Activated naive CD4-positive, alpha-beta T cell treated with anti-CD3 and anti-CD28 coated beads for 36 hours (primary cell): ENCODE results near the gene COQ5. TPM values are rescaled to one million over a fixed set of nuclear protein-coding genes. Genes with fewer than 3 reads are reported as not detected.
A peak's percentile ranks its signal among the peaks of the same experiment; 100 is the strongest.
"Not testable (repeated sequence)": the region's sequence is repeated elsewhere in the genome, so short reads cannot be mapped to it uniquely, and the experiment has no call there.

ENCODE experiments used
- CTCF ChIA-PET: fragments of 350-600 bp; sonication (Branson Sonifier 250); formaldehyde crosslinking; loops from one replicate; lab custom pipeline; 2021; ENCODE audit warnings: antibody characterized with exemption; lab: Charles Lee
- DNase-seq: peaks from one replicate; pipeline ENCODE4 v3.0.0-alpha.2; 2020
- H3K27ac Mint-ChIP-seq: one replicate; pipeline ENCODE4 v1.8.0; 2021; ENCODE audit warnings: mild to moderate bottlenecking, mixed read lengths
- H3K27me3 Mint-ChIP-seq: one replicate; pipeline ENCODE4 v1.8.0; 2021; ENCODE audit warnings: low read depth, mixed read lengths
- H3K36me3 Mint-ChIP-seq: one replicate; pipeline ENCODE4 v1.8.0; 2021; ENCODE audit warnings: low read depth, mixed read lengths
- H3K4me1 Mint-ChIP-seq: one replicate; pipeline ENCODE4 v1.8.0; 2021; ENCODE audit warnings: low read depth, mixed read lengths
- H3K4me3 Mint-ChIP-seq: one replicate; pipeline ENCODE4 v1.8.0; 2021; ENCODE audit warnings: mild to moderate bottlenecking, moderate library complexity, mixed read lengths
- H3K9me3 Mint-ChIP-seq: one replicate; pipeline ENCODE4 v1.8.0; 2021; ENCODE audit warnings: mixed read lengths
- intact Hi-C: fragments of 100-400 bp; cut with micrococcal nuclease; formaldehyde crosslinking; loops from one replicate; pipeline ENCODE4 v1.15.1; 2023
- total RNA-seq, 2 experiments: library from RNA; stranded (reverse); gene quantifications; one replicate each; pipeline ENCODE4 v1.2.3, GENCODE V29; 2021

Gene COQ5
- total RNA-seq, 2 experiments from 2014 or later: 29.5 TPM

DNA sequence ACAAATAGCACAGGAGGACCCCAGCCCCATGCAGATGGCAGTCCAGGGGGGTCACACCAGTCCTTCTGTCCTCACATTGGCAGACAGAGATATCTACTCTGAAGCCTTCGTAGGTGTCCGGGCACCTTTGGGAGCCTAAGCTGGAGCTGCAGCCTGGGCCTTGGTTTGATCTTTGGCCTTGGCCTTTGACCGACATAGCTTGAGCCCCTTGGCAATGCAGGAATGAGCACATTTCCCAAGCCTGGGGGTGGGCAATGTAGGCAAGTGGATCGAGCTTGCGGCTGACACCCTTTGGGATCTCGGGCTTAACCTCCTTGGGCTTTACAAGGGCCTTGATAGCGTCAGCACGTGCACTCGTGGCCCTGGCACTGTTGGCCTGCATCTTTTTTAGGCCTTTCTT lies 6.4 kb downstream of the COQ5 start:
- Mint-ChIP-seq H3K36me3 (peaks cover 4% of the 10 kb centered on the region), H3K9me3 (no peaks in the 10 kb centered on the region), H3K27ac (no peak overlapping the region), H3K4me3 (no peak overlapping the region), H3K4me1 (peaks cover 3% of the 10 kb centered on the region), H3K27me3 (no peaks in the 10 kb centered on the region)
- intact Hi-C loops: no loop called here
- no peak for DNase-seq
- CTCF ChIA-PET: interaction anchor here (0.7 kb wide), 2 partner anchors 34 to 918 kb away, joined by 3 to 4 read pairs; no protein-coding TSS in a partner anchor

DNA sequence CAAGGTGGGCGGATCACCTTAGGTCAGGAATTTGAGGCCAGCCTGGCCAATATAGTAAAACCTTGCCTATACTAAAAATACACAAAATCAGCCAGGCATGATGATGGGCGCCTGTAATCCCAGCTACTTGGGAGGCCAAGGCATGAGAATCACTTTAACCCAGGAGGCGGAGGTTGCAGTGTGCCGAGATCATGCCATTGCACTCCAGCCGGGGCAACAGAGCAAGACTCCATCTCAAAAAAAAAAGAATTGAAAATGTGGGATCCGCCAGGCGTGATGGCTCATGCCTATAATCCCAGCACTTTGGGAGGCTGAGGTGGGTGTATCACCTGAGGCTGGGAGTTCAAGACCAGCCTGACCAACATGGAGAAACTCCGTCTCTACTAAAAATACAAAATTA lies 9.6 kb downstream of the COQ5 start:
- H3K4me3 Mint-ChIP-seq, H3K27me3 Mint-ChIP-seq, DNase-seq, H3K27ac Mint-ChIP-seq, H3K9me3 Mint-ChIP-seq, H3K4me1 Mint-ChIP-seq, H3K36me3 Mint-ChIP-seq, intact Hi-C loops: not testable (repeated sequence)
- CTCF ChIA-PET: interaction anchor here (0.6 to 1.2 kb wide), 2 partner anchors 11 to 16 kb away, joined by 3 to 4 read pairs; no protein-coding TSS in a partner anchor

DNA sequence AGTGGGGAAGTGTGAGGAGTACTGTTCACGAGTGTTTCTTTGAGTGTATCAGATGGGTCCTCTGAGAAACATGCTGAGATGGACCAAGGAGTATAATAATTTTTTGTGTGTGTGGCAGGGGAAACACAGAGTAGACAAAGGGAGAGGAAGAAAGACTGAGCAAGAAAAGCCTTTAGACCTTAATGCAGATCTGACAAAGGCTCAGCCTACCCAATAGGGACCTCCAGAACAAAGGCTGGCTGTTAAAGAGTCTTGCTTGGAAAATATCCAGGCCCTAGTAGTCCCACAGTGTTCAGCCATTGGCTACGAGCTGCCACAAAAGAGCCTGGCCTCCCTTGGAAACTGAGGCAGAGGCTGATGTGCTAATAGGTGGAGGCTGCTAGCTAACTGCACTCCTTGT lies 13.5 kb downstream of the COQ5 start:
- no peak for DNase-seq
- Mint-ChIP-seq H3K27me3 (no peaks in the 10 kb centered on the region), H3K36me3 (peaks cover 11% of the 10 kb centered on the region), H3K27ac (no peak overlapping the region), H3K4me1 (no peaks in the 10 kb centered on the region), H3K4me3 (no peak overlapping the region), H3K9me3 (no peaks in the 10 kb centered on the region)
- intact Hi-C loops: no loop called here
- CTCF ChIA-PET: interaction anchor here (0.6 kb wide), 1 partner anchor 842 kb away, joined by 5 read pairs; no protein-coding TSS in a partner anchor

- H3K27me3 Mint-ChIP-seq: no peaks in the 10 kb centered on the region
- intact Hi-C loops: no loop called here
- CTCF ChIA-PET: no interaction called here
- no peak overlapping the region for H3K27ac Mint-ChIP-seq
- no peak for DNase-seq
- H3K4me1 Mint-ChIP-seq: no peaks in the 10 kb centered on the region
- peaks cover 15% of the 10 kb centered on the region for H3K36me3 Mint-ChIP-seq
- no peaks in the 10 kb centered on the region for H3K9me3 Mint-ChIP-seq
- H3K4me3 Mint-ChIP-seq: no peak overlapping the region
Measured at GRCh38 chr12:120514002-120514401, 15.0 kb downstream of the COQ5 start.

DNA sequence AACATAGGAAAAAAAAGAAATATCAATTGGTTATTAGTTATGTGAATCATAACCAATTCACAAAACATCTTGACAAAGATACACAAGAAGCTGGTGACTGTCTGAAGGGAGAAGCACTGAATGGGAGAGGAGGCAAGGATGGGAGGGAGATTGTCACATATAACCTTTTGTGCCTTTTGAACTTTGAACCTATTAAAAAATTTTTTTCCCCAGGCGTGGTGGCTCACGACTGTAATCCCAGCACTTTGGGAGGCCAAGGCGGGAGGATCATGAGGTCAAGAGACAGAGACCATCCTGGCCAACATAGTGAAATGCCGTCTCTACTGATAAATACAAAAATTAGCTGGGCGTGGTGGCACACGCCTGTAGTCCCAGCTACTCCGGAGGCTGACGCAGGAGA lies 20.4 kb downstream of the COQ5 start:
- Mint-ChIP-seq H3K9me3 (no peaks in the 10 kb centered on the region), H3K27ac (no peak overlapping the region), H3K4me3 (no peak overlapping the region), H3K4me1 (no peaks in the 10 kb centered on the region), H3K27me3 (no peaks in the 10 kb centered on the region), H3K36me3 (peaks cover 20% of the 10 kb centered on the region)
- CTCF ChIA-PET: interaction anchor here (0.7 to 1.1 kb wide), 3 partner anchors 11 to 64 kb away, joined by 3 to 4 read pairs (median 4); no protein-coding TSS in a partner anchor
- no peak for DNase-seq
- intact Hi-C loops: no loop called here

DNA sequence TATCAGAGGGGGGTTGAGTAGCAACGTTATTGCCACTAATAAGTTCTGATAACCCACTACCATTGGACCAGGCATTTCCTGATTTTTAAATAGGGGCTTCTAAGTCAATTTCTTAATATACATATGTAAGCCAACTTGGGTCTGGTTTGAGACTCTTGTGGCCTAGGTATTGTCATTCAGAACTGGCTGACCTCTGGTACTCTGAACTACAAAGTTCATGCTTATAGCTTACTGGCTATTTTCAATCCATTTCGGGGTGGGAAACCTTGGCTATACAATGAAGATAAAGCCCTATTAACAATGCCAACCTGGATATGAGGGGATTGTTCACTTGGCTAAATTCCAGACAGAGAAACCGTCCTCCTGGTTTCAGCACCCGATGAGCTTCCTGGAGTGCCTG lies 24.4 kb downstream of the COQ5 start:
- H3K9me3 Mint-ChIP-seq: no peaks in the 10 kb centered on the region
- no peak overlapping the region for H3K4me3 Mint-ChIP-seq
- DNase-seq: no peak
- H3K27me3 Mint-ChIP-seq: no peaks in the 10 kb centered on the region
- CTCF ChIA-PET: interaction anchor here (0.6 to 1.2 kb wide), 3 partner anchors 52 to 1017 kb away, joined by 3 to 4 read pairs (median 3); no protein-coding TSS in a partner anchor
- no peaks in the 10 kb centered on the region for H3K4me1 Mint-ChIP-seq
- peaks cover 20% of the 10 kb centered on the region for H3K36me3 Mint-ChIP-seq
- intact Hi-C loops: no loop called here
- H3K27ac Mint-ChIP-seq: no peak overlapping the region

DNA sequence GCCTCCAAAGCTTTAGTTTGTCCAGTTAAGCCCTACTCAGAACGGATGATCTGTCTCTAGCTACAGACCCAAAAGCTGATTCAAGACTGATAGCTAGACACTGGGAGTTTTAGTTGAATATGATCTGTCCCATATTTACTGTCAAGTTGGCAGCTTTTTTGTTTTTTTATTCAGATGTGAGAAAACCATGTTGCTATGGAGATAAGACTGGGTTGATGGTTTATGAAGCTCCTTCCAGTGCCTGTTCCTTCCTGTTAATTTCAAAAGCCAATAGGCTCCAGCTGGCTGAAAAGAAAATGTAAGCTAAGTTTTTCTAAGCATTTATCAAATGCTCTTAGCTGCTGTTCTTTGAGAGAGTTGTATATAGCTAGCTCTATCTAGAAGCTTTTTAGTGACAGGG lies 28.4 kb downstream of the COQ5 start:
- Mint-ChIP-seq H3K9me3 (no peaks in the 10 kb centered on the region), H3K27ac (no peak overlapping the region), H3K36me3 (peaks cover 21% of the 10 kb centered on the region), H3K4me1 (peaks cover 15% of the 10 kb centered on the region), H3K4me3 (no peak overlapping the region), H3K27me3 (no peaks in the 10 kb centered on the region)
- intact Hi-C loops: no loop called here
- no peak for DNase-seq
- CTCF ChIA-PET: no interaction called here

DNA sequence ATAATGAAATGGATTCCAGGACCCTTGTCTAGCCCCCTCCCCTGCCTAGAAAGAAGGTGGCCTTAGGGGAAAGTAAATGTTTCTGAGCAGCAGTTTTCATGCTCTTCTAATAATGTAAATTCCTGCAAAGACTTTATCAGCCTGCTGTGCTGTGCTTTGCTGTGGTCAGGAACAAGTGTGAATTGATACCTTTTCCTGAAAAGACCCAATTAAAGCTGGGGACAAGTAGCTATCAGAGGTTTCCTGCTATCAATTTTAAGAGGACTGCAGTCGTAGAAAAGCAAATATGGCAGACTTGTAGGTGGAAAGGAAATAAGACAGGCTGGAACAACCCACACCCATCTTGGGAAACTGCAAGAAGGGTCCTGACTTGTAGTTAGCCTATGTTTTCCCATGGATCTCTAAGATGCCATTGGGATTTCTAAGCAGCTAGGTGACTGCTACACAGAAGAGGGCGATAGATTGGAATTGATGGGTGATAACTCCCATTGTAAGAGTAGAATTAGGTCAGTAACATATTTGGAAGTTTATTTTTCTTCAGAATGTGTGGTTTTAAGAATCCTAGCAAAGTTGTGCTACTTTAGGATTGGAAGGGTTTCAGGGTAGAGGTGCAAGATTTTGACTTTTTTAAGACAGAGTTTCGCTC lies 30.0 kb downstream of the COQ5 start:
- H3K4me1 Mint-ChIP-seq: peaks cover 21% of the 10 kb centered on the region
- H3K36me3 Mint-ChIP-seq: peaks cover 18% of the 10 kb centered on the region
- H3K4me3 Mint-ChIP-seq: no peak overlapping the region
- no peak for DNase-seq
- no peaks in the 10 kb centered on the region for H3K27me3 Mint-ChIP-seq
- CTCF ChIA-PET: interaction anchor here (0.6 to 1.0 kb wide), 2 partner anchors 172 to 655 kb away, joined by 3 to 4 read pairs; partner anchors contain the start of gene PLA2G1B
- intact Hi-C loops: no loop called here
- H3K9me3 Mint-ChIP-seq: no peaks in the 10 kb centered on the region
- H3K27ac Mint-ChIP-seq: no peak overlapping the region

DNA sequence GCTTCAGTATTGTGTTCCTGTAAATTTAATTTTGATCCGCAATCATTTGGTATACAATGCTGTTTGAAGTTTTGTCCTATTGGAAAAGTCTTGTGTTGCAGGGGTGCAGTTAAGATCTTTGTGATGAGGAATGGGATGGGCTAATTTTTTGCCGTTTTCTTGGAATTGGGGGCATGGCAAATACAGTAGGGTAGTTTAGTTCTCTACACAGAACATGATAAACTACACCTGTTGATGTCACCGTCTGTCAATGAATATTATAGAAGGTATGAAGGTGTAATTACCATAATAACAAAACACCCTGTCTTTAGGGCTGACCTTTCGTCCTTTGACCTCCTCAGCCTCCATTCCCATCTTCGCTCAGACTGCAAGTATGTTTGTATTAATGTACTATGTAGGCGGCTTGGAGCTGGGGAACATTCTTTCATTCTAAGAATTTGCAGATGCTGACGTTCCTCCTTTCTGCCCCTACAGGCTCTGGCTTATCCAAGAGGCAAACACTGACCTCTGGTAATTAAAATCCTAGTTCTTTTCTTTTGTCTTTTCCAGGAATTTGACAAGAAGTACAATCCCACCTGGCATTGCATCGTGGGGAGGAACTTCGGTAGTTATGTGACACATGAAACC lies 31.3 kb downstream of the COQ5 start:
- CTCF ChIA-PET: interaction anchor here (0.6 to 2.2 kb wide), 6 partner anchors 14 to 288 kb away, joined by 3 to 11 read pairs (median 3); partner anchors contain the start of genes COQ5 and SRSF9
- H3K9me3 Mint-ChIP-seq: no peaks in the 10 kb centered on the region
- H3K27ac Mint-ChIP-seq: peak overlapping the region; percentile 77
- peaks cover 21% of the 10 kb centered on the region for H3K4me1 Mint-ChIP-seq
- H3K36me3 Mint-ChIP-seq: peaks cover 11% of the 10 kb centered on the region
- intact Hi-C loops: loop anchor here (2.0 kb wide), 3 partner anchors 51 to 189 kb away; partner anchors contain the start of genes GATC, MLEC, POP5 and TRIAP1
- peak overlapping the region; percentile 84 for H3K4me3 Mint-ChIP-seq
- H3K27me3 Mint-ChIP-seq: no peaks in the 10 kb centered on the region
- no peak for DNase-seq

- Mint-ChIP-seq H3K27ac (peak overlapping the region; percentile 77), H3K4me1 (peaks cover 21% of the 10 kb centered on the region), H3K36me3 (peaks cover 9% of the 10 kb centered on the region), H3K27me3 (no peaks in the 10 kb centered on the region), H3K4me3 (peak overlapping the region; percentile 84), H3K9me3 (no peaks in the 10 kb centered on the region)
- peak; percentile 62 for DNase-seq
- CTCF ChIA-PET: interaction anchor here (0.6 to 2.2 kb wide), 9 partner anchors 9 to 289 kb away, joined by 3 to 11 read pairs (median 3); partner anchors contain the start of genes COQ5 and SRSF9
- intact Hi-C loops: loop anchor here (1.0 to 2.0 kb wide), 7 partner anchors 27 to 190 kb away; partner anchors contain the start of genes COX6A1, GATC, MLEC and POP5
Measured at GRCh38 chr12:120496413-120497340, 32.3 kb downstream of the COQ5 start.

- Mint-ChIP-seq H3K27ac (peak within 1 kb of the TSS; percentile 77), H3K27me3 (no peaks in the 10 kb centered on the region), H3K4me1 (peaks cover 21% of the 10 kb centered on the region), H3K4me3 (peak within 1 kb of the TSS; percentile 84), H3K36me3 (peaks cover 9% of the 10 kb centered on the region), H3K9me3 (no peaks in the 10 kb centered on the region)
- CTCF ChIA-PET: interaction anchor here (0.7 to 2.2 kb wide), 4 partner anchors 27 to 157 kb away, joined by 3 to 11 read pairs (median 4); partner anchors contain the start of genes COQ5 and SRSF9
- intact Hi-C loops: loop anchor here (1.0 to 2.0 kb wide), 7 partner anchors 27 to 191 kb away; partner anchors contain the start of genes COX6A1, GATC, MLEC and POP5
- DNase-seq: peak; percentile 97
Measured at GRCh38 chr12:120495731-120496412, 33.1 kb downstream of the COQ5 start, which contains the start of gene DYNLL1. DYNLL1 (plus strand) TSS chr12:120496113; CDS start chr12:120496422, 309 bp downstream.
